Articular chondrocyte of knee joint (primary cell): ENCODE results near the gene MGAT2. TPM values are rescaled to one million over a fixed set of nuclear protein-coding genes. Genes with fewer than 3 reads are reported as not detected.

Experiments
- small RNA-seq: library from RNA; depleted of rRNA; stranded (forward); fragments of <200 nt; gene quantifications from one replicate; pipeline ENCODE3, GENCODE V24; 2012
- total RNA-seq: library from RNA; depleted of rRNA; stranded (reverse); fragments of >200 nt; gene quantifications from 2 replicates; pipeline ENCODE4 v1.2.3, GENCODE V29; 2012

MGAT2 gene
- total RNA-seq, result 81.7 and 88.4 TPM in 2 replicates

GRCh38 chr14:49620182-49621113, at the start of gene MGAT2, which contains the start of gene RPL36AL:
Gene MGAT2, plus strand, starts transcription at chr14:49620799. Its CDS starts 470 bp downstream, at chr14:49621269.
Gene RPL36AL, minus strand, starts transcription at chr14:49620626. Its CDS starts 1,522 bp downstream, at chr14:49619104.

GRCh38 chr14:49585803-49586672, 34.6 kb upstream of the MGAT2 start, which contains the start of gene RPS29:
Gene RPS29, minus strand, starts transcription at chr14:49586380. Its CDS starts 34 bp downstream, at chr14:49586346.

DNA sequence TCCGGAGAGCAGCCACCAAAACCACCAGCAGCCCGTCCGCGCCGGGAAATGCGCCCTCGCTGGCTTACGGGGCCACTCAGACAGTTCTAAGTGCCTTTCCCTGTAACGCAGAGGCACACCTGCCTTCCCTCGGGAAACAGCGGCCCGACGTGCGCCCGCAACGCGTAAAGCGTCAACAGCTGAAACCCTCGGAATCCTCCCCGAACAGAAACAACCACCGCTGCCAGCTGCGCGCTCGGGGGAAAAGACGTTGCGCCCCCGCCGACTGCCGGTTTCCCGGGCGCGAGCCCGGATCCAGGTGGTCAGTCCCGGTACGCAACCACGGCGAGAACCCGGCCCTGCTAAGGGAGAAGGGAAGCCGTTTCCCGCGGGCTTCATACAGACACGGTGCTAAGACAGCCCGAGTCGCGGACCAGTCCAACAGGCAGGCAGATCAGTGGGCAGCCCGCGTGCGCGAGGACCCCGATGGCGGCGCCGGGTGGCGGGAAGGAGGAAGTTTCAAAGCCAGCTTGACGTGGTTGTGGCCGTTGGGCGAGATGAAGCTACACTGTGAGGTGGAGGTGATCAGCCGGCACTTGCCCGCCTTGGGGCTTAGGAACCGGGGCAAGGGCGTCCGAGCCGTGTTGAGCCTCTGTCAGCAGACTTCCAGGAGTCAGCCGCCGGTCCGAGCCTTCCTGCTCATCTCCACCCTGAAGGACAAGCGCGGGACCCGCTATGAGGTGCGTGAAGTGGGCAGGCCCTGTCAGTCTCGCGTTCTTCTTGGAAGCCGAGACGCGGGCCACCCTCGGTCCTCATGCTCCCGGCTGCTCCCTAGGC, 21.9 kb upstream of the MGAT2 start, which contains the start of gene LRR1:
LRR1 (plus strand) TSS at position 456 of the 816 bp plus-strand sequence; CDS start at position 537, 81 bp downstream.

DNA sequence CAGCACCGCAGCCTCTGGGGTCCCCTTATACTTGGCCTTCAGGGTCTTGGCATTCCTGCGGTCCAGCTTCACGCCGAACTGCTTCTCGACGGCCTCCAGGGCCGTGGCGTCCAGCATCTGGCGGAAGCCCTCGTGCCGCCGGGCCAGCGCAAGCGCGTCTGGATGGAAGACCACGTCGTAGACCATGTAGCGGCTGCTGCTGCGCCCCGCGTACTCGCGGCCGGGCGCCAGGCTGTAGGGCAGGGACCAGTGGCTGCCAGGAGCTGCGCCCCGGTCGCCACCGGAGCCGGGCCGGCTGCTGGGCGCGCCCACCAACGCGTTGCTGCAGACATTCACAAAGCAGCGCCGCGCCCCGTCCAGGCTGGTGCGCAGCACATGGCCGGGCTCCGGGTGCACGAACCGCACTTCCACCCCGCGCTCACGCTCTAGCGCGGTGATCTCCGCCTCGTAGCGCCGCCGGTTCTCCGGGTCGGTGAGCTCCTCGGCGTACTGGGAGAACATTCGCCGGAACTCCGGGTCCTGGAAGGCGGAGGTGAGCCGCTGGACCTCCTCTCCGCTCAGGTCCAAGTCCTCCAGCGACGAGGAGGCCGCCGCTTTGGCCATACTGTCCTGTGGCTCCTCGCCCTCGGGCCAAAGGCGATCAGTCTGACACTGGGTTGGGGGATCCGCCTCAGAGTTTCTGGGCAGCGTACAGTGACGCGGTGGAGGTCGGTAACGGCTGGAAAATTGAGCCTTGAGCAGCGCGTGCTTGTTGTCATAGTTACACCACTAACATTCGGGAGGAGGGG, 14.1 kb downstream of the MGAT2 start, which contains the start of gene DNAAF2:
DNAAF2 (minus strand) TSS at position 698 of the 788 bp plus-strand sequence; CDS start at position 603, 95 bp downstream.

Small RNA genes lying within 50 kb of the gene (small RNA-seq; reads per million reads assigned to genes)
- gene AL139099.3 (not detected), gene AL139099.4 (not detected), gene RF00019 (not detected)

Other genes starting within 250 kb of the MGAT2 start
- 3,172 and 6,740 TPM in 2 replicates for gene RPS29, start 34.4 kb upstream of the MGAT2 start, total RNA-seq
- 15.5 and 19.6 TPM in 2 replicates for gene LRR1, start 21.9 kb upstream of the MGAT2 start, total RNA-seq
- gene RPL36AL, start 173 bp upstream of the MGAT2 start, total RNA-seq, result 173 and 177 TPM in 2 replicates
- gene DNAAF2, start 14.4 kb downstream of the MGAT2 start, total RNA-seq, result 7.8 and 11.5 TPM in 2 replicates
- 8.5 and 13.1 TPM in 2 replicates for gene POLE2, start 67.4 kb downstream of the MGAT2 start, total RNA-seq
- 4.6 and 5.0 TPM in 2 replicates for gene KLHDC1, start 72.3 kb downstream of the MGAT2 start, total RNA-seq
- 82.0 and 102 TPM in 2 replicates for gene KLHDC2, start 147.4 kb downstream of the MGAT2 start, total RNA-seq
- gene NEMF, start 232.0 kb downstream of the MGAT2 start, total RNA-seq, result 78.4 and 85.7 TPM in 2 replicates